GM18951 (cell line): Measurements from ENCODE around the gene TK2.
"Not testable (repeated sequence)": the region's sequence is repeated elsewhere in the genome, so short reads cannot be mapped to it uniquely, and the experiment has no call there.

ENCODE experiments used
- POLR2A ChIP-seq: IDR thresholded peaks from 4 replicates; pipeline ENCODE4 v1.6.1; 2011; ENCODE audit warnings: mild to moderate bottlenecking; ENCODE audit not compliant: insufficient read length, insufficient read depth; ENCODE audit errors: extremely low read depth
- in situ Hi-C: fragments of 300-500 bp; cut with MboI; formaldehyde crosslinking; loops from one replicate; pipeline ENCODE4 v1.12.0; 2022; ENCODE audit warnings: low sequenced_read_pairs, mixed read lengths, inconsistent platforms; ENCODE audit not compliant: unreplicated experiment

TK2 gene

DNA sequence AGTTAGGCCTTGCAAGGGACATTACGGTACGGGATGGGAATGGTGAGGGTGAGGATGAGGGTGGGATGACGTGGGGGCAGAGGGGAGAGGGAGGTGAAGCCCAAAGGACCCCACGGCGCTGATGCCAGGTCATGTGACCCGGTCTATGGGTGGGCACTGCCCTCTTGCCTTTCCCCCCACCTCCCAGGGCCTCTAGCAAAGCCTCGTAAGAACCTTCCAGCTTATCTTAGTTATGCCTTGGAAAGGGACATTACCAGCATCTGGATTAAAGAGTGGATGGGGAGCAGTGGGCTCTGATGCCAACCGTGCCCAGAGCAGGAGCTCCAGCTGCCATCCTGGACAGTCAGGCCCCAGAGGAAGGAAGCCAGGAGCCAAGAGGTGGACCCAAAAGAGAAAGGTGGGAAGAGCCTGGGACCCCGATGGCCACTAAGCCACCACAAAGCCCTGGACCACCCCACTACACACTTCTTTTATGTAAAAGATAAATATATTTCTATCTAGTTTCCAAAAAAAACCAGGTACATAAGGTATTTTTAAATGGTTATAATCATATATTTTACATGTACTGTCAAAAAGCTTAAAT, 40.9 kb downstream of the TK2 start:
- no peak for TF ChIP-seq POLR2A
- in situ Hi-C loops: no loop called here

DNA sequence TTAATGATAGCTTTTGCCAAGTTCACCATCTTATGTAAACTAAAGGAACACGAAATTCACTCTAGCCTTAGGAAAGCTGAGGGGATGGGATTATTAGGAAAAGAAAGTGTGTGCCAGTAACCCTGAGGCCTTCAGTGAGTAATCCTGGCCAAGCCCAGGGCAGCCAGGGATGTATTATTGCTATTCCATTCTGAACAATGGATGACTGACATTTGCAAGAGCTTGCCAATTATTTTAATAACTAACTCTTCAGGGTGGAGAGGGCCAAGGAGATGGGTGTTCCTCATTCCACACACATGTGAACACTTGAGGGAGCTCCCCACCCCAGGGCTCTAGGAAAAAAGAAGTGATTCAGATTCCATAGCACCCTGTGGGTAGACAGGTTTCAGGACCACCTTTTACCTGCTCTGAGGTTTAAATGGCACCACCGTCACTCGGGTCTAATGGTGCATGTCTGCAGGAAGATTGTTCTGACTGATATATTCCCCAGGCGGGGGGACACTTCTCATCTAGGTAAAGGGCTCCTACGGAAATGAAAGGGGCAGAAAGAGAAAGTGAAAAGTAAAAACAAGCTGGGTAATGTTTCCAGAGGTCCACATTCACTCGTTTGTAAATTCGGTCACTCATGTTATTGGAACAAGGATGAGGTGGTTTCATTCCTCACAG, 41.5 kb downstream of the TK2 start:
- in situ Hi-C loops: no loop called here

DNA sequence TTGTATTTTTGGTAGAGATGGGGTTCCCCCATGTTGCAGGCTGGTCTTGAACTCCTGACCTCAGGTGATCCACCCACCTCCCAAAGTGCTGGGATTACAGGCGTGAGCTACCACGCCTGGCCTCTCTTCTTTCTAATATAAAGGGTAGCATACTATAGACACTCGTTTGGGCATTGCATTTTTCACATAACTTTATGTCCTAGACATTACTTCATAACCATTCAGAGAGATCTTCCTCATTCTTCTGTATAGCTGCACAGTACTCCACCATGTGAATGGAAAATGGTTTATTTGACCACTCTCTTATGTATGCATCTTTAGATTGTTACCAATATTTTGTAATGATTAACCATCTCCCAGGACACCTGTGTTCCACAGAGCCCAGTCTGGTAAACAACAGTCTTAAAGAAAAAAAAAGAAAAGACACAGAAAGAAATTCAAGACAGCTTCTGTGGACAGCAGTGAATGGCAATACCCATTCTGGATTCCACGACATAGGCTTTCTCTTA, 42.1 kb downstream of the TK2 start:
- TF ChIP-seq POLR2A: no peak
- in situ Hi-C loops: no loop called here

More for the DNA sequence above, 41.5 kb downstream of the TK2 start:
- TF ChIP-seq POLR2A: no peak

DNA sequence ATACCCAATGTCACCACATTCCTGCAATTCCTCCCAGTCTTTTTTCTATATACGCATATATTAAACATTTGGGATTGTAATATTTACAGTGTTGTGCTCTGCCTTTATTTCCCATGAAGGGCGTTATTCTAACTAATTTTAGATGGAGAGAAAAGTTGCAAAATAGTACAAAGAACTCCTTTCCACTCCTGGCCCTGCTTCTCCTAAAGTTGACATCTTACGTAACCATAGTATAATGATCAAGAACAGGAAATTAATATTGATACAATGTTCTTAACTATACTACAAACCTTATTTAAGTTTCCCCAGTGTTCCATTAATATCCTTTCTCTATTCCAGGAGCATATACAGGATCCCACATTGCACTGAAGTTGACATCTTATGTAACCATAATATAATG, 46.3 kb downstream of the TK2 start:
- TF ChIP-seq POLR2A: no peak
- in situ Hi-C loops: no loop called here

DNA sequence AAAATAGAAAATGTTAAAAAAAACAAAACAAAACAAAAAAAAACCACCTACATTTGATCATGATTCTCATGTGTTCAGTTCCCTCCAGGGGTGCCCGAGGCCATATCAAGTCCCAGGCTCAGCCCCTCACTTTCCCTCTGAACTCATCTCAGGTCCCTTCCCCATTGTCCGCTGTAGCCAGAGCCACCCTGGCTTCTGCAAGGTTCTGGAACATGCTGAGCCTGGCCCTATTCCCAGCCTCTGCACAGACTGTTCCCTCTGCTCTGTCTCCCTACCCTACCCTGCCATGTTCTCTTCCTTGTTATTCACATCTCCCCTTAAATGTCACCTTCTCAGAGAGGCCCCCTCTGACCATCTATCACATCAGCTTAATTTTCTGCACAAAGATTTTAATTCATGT, 46.9 kb downstream of the TK2 start:
- in situ Hi-C loops: no loop called here
- no peak for TF ChIP-seq POLR2A

DNA sequence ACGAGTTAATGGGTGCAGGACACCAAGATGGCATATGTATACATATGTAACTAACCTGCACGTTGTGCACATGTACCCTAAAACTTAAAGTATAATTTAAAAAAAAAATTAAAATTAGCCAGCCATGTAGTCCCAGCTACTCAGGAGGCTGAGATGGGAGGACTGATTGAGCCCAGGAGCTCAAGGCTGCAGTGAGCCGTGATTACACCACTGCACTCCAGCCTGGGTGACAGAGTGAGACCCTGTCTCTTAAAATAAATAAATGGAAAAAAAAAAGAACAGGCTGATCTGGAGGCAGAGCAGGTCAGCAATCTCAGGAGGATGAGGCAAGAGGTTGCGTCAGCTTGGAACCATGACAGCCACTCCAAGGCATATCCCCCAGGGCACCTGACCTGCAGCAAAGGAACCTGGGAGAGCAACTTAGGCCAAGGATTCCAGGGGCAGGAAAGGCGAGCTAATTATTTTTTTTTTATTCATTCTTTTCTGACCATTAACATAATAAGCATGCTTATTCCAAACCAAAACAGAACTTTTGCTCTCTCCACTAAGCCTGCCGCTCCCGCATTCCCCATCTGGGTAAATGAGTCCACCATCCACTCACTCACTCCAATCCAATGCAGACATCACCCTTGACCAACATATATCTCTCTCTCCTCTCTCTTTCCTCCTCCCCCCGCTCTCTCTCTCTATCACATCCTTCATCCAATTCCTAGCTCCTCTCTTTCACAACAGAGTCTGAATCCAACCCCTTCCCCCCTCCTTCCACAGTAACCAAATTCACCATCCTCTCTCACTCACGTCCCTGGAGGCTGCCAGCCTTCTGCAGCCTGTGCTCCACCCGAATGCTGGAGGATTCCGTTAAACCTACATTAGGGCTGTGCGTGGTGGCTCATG, 47.7 kb downstream of the TK2 start:
- TF ChIP-seq POLR2A: no peak
- in situ Hi-C loops: no loop called here

DNA sequence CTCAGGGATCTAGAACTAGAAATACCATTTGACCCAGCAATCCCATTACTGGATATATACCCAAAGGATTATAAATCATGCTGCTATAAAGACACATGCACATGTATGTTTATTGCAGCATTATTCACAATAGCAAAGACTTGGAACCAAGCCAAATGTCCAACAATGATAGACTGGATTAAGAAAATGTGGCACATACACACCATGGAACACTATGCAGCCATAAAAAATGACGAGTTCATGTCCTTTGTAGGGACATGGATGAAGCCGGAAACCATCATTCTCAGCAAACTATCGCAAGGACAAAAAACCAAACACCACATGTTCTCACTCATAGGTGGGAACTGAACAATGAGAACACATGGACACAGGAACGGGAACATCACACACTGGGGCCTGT, 48.4 kb downstream of the TK2 start:
- in situ Hi-C loops: not testable (repeated sequence)

DNA sequence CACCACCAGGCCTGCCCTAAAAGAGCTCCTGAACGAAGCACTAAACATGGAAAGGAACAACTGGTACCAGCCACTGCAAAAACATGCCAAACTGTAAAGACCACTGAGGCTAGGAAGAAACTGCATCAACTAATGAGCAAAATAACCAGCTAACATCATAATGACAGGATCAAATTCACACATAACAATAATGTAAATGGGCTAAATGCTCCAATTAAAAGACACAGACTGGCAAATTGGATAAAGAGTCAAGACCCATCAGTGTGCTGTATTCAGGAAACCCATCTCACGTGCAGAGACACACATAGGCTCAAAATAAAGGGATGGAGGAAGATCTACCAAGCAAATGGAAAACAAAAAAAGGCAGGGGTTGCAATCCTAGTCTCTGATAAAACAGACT, 52.0 kb downstream of the TK2 start:
- in situ Hi-C loops: not testable (repeated sequence)

DNA sequence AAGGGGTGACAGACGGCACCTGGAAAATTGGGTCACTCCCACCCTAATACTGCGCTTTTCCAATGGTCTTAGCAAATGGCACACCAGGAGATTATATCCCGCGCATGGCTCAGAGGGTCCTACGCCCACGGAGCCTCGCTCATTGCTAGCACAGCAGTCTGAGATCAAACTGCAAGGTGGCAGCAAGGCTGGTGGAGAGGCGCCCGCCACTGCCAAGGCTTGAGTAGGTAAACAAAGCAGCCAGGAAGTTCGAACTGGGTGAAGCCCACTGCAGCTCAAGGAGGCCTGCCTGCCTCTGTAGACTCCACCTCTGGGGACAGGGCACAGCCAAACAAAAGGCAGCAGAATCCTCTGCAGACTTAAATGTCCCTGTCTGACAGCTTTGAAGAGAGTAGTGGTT, 53.7 kb downstream of the TK2 start:
- in situ Hi-C loops: not testable (repeated sequence)

DNA sequence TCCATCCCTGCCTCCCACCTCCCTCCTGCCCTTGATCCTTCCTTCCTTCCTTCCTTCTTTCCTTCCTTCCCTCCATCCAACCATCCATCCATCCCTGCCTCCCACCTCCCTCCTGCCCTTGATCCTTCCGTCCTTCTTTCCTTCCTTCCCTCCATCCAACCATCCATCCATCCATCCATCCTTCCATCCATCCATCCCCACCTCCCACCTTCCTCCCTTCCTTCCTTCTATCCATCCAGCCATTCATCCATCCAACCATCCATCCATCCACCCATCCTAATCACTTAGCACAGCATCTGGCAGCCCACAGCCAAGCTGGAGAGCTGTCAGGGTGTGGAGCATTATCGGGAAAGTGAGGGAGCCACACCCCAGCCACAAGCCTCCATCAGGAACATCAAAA, 54.5 kb downstream of the TK2 start:
- no peak for TF ChIP-seq POLR2A
- in situ Hi-C loops: no loop called here

DNA sequence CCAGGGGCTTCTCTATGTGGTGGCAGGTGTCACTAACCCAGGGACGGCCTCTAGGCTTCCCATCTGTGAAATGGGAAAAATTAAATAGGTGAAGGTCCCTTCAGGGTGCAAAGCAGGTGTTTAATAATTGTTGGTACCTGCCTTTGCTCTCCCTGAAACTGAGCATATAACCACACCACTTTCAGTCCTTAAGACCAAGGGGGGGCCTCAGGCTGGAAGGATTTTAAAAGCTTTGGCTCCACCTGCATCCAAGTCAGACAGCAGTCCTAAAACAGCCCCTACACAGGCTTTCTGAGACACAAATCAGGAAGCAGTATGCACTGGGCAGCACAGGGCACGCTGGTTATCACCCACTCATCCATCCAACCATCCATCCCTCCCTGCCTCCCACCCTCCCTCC, 55.0 kb downstream of the TK2 start:
- no peak for TF ChIP-seq POLR2A
- in situ Hi-C loops: no loop called here

DNA sequence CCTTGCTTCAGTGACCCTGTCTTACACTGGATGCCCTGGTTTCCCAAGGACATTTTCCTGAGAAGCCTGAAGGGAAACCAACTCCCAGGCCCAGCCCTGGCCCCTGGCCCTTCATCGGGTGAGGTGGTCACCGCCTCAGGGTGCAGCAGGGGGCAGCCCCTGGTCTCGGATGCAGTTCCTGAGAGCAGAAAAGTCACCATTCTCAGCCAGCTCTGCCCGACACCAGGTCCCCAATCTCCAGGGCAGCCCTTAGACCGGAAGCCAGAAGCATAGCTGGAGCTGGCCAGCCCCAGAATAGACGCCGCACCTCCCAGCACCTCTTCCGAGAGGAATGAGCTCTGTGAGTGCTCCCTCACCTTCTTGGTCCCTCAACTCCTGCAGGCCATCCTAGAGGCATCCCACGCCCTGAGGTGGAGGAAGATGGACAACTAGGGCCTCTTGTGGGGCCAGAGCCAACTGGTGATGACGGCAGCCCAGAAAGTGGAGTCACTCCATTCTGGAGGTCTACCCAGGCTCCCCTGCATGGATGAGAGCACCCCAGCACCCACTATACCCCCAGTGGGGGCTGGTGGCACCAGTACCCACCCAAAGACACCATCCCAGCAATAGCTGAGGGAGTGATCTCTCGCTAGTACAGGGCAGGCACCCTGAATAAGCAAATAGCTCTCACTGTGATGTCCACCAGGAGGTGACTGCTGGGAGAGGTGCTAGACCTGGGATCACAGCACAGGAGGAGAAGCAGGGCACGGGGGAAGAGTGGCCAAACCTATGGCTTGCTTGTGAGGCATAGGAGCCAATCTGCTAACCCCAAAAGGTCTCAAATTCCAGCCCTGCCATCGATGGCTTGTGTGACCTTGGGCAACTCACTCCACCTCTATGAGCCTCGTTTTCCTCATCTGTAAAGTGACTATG, 56.2 kb downstream of the TK2 start:
- in situ Hi-C loops: no loop called here
- no peak for TF ChIP-seq POLR2A

DNA sequence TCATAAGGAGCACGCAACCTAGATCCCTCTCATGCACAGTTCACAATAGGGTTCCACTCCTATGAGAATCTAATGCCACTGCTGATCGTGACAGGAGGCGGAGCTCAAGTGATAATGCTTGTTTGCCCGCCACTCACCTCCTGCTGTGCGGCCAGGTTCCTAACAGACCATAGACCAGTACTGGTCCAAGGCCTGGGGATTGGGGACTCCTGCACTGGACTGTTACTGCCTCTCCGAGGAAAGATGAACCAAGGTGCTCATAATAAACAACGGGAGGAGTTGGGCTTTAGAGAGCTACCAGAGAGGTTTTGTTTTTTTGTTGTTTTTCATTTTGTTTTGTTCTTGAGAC, 58.2 kb downstream of the TK2 start:
- no peak for TF ChIP-seq POLR2A
- in situ Hi-C loops: no loop called here
